NOMO-1 (cell line): ENCODE measurements around the gene MYL9.

Source experiments
- DNase-seq, 2 experiments: peaks; one replicate each; lab custom pipeline; 2025; ENCODE audit not compliant: unreplicated experiment in 2 of 2; lab: John Stamatoyannopoulos, UW

The MYL9 gene

DNA sequence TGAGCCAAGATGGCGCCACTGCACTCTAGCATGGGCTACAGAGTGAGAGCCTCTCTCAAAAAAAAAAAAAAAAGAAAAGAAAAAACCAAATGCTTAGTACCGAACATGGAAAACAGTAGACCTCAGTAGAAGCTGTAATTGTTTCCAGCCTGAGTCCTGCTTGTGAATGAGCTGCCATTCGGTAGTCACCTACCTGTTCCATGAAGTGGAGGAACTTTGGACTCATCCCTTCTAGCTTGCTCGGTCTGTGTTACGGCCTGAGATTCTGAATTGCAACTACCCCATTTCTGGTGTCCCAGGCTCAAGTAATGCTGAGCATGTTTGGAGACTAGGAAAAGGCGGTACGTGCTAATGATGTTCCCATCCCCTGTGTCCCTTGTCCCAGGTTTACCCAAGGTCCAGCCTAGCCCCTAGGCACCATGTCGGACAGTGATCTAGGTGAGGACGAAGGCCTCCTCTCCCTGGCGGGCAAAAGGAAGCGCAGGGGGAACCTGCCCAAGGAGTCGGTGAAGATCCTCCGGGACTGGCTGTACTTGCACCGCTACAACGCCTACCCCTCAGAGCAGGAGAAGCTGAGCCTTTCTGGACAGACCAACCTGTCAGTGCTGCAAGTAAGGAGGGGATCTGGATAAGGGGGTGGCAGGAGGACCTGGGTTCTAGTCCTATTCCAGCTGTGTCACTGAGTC is 37.2 kb downstream of the MYL9 start:
- DNase-seq, result no peak

DNA sequence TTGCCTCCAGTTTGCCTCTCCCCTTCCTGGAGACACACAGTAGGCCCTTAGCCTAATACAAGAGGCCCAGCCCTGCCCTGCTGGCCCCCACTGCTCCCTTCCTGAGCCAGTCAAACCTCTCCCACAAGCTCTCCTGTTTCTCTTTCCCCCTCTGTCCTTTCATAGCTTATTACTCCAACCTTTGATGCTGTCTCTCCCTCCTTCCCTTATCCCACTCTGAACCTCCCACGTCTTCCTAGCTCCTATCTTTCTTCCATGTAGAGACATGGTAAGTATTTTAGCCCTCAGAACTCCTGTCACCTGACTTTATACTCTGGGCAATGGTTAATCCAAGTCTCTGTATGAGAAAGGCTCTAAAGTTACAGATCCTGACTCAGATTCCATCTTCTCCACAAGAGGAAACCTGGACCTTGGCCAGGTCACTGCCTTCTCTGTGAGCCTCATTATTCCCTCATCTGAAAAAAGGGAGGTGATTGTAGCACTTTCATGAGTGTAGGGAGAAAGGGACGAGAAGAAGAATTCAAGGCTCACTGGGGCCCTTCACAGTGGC is 38.8 kb downstream of the MYL9 start:
- no peak for DNase-seq

DNA sequence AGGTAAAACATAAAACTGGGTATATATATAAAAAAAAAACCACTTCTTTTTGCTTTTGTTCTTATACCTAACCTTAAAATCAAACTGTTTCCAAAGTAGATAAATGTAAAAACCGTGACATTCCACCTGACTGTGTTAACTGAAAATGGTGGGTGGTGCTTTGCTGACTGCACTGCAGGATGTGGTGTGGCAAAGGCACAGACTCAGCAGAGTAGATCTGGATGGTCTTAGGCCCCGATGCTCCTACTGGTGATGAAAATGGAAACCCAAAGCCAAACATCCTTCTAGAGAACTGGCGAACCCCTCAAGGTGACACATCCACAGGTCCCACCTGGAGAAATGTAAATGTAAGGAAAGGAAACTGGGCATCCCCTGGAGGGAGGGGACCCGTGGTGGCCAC is 41.0 kb downstream of the MYL9 start:
- no peak for DNase-seq

DNA sequence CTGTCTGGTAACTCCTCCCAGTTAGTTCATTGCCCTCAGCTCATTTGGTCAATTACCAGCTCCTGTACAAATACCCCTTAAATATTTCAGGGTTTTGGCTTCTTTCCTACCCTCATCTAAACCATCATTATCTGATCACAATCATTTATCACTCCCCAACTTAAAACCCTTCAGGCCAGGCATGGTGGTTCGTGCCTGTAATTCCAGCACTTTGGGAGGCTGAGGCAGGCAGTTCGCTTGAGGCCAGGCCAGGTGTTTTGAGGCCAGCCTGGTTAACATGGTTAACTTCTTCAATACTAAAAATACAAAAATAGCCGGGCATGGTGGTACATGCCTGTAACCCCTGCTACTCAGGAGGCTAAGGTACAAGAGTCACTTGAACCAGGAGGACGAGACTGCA is 41.5 kb downstream of the MYL9 start:
- no peak for DNase-seq

DNA sequence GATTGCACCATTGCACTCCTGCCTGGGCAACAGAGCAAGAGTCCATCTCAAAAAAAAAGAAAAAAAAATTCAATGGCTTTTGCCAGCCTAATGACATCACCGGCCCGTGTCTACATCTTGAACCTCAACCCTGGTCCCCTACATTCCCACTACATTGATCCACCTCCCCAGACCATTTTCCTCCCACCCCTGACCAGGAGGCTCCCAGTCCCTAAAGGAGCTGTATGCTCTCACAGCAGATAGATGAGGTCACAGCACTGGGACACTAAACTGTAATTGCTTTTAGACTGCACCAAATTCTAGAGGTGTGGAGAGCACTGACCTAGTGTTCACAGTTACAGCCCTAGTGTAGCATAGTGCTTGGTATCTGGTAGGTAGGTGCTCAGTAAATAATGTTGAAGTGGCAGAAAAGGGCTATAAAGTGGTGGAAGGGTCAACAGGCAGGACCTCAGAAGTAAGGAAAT is 42.7 kb downstream of the MYL9 start:
- no peak for DNase-seq

DNA sequence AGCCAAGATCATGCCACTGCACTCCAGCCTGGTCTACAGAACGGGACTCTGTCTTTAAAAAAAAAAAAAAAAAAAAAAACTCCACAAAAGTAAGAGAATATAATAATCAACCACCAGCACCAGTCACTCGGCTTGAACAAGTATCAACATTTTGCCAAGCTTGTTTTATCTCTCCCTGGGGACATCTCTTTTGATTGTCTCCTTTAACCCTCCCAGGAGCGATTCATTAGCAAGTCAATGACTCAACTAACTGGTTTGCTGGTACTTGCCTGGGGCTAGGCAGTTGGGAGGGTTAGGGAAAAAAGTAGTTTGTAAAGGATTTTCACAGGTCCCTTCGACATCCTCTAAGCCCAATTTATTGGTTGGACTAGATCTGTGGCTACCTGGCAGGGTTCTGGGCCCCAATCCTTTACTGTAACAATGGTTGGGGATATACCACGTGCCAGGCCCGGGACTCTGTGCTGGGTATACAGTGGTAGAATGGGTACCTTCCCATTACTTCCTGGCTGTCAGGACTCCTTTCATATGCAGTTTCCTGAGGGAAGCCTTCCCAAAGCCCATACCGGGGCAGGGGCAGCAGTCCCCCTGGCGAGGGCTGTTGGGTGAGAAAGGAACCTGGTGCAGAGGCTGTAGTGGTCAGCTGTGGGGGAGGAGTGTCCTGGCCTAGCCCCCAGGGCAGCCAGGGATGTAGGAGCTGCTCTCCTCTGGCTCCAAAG is 44.2 kb downstream of the MYL9 start:
- DNase-seq, result no peak

DNA sequence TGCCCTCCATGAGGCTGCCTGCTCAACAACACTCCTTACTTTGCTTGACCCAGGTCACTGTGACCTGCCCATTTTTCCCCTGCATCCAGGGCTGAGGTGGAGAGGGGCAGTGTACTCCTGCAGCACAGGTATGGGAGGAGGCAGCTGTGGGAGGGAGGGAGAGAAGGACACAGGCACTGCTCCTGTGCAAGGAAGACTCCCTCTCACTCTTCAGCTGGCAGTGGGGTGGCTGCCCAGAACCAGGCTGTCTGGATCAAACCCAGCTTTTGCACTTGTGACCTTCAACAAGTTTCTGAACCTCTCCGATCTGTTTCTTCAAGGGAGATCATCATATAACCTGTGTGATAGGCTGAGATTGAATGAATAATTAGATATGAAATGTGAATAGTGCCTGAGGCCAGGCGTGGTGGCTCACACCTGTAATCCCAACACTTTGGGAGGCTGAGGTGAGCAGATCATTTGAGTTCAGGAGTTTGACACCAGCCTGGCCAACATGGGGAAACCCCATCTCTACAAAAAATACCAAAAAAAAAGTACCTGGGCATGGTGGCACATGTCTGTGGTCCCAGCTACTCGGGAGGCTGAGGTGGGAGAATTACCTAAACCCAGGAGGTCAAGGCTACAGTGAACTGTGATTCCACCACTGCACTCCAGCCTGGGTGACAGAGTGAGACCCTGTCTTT is 46.2 kb downstream of the MYL9 start:
- DNase-seq, result no peak

DNA sequence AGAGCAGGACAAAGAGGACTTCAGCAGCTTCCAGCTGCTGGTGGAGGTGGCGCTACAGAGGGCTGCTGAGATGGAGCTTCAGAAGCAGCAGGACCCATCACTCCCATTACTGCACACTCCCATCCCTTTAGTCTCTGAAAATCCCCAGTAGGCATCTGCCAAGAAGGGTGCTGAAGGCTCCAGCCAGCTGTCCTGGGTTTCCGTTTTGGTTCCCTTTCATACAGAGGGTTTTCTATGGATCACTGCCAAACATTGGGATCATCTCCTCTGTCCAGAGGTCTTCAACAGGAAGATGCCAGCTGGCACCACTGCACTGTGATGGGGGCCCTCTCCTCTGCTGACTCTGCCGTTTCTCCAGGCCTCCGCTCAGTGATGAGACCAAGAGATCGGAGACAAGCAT is 50.0 kb downstream of the MYL9 start:
- DNase-seq, result no peak

DNA sequence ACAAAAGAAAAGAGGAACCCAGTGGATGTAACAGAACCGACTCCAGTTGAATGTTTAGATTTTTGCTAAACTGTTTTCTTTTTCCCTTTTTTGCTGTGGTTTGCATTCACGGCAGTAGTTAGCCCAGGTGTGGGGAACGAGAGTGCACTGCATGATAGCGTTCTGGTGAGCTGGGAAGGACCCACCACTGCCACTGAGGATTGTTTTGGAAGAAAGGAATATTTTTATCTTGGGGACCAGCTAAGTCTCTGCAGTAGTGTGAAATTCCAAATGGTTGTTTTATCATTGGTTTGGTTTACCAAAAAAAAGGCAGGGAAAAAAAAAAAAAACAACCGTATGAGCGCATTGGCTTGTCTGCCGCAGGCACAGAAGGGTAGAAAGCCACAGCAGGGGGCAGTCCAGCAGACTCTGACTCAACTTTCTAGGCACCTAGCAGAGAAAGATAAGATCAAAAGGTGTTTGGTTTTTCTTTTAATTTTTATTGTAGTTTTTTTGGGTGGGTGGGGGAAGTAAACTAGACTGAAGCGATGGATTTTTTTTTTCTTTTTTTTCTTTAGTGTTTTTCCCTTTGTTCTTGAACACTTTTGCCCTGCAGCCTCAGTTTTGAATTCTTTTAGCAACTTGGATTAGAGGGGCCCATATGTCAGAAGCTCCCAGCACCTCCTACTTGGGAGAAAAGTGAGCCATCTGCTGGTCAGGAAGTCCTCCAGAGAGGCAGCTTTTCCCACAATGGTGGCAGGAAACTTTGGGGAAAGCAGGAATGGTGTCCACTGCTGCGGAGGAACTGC is 50.7 kb downstream of the MYL9 start:
- DNase-seq, result no peak

DNA sequence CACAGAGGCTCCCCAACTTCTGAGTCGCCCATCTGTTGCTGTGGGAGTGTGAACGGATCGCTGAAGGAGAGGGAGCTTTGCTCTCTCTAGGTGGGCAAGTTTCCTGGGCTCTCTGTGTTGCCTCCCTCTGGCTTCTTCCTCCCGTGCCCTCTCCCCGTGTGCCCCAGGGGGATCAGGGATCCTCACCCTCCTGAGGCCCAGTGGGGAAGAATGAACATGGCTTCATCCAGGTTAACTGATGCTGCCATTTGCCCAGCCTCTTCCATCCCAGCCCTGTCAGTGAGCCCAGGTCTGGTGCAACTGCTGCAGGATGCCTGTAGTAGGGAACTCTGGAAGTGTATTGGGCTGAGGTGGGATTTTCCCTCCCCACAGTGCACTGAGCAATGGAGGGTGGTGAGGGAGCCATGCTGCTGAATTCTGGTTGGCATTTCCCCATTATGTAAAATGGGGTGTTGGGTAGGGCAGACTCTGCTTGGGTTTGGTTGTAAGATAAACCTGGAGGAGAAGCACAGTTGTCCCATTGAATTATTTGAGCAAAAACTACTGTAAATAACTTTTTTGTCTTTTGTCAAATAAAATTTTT is 52.1 kb downstream of the MYL9 start:
- DNase-seq, result no peak

DNA sequence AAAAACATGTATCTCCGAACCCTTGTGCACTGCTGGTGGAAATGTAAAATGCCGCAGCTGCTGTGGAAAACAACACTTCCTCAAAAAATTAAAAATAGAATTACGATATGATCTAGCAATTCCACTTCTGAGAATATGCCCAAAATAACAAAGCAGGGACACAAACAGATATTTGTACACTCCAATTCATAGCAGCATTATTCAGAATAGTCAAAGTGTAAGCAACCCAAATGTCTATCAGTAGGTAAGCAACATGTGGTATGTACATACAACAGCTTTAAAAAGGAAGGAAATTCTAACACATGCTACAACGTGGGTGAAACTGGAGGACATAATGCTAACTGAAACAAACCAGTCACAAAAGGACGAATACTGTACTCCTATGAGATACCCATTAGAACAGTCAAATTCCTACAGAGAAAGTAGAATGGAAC is 58.6 kb downstream of the MYL9 start:
- DNase-seq, result peak; percentile 13 to 74
